Kidney capillary endothelial cell (primary cell): ENCODE measurements around the gene NPHP3.
"Not testable (repeated sequence)": the region's sequence is repeated elsewhere in the genome, so short reads cannot be mapped to it uniquely, and the experiment has no call there.

ENCODE experiments used
- DNase-seq: peaks from one replicate; pipeline ENCODE4 v3.0.0-alpha.2; 2018; ENCODE audit warnings: low spot score

NPHP3 gene

DNA sequence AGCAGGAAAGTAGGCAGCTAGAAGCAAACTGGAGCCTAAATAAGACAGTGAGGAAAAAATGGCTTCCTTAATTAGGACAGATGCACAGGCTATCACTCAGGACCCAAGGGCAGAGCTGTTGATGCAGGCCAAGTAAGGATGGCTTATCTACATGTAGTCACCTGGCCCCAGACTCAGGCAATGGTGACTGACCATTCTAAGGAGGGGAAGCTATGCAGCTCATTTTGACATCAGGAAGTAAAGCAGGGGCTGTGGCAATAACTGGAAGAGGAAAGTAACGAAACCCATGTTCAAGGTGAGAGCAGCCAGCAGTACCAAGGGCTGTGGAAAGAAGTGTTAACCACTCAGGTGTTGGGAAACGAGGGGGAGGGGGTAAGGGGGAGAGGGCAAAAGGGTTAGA, 78.8 kb downstream of the NPHP3 start:
- DNase-seq, result no peak

- no peak for DNase-seq
Observed at GRCh38 chr3:132642539-132642847, 79.7 kb downstream of the NPHP3 start.

GRCh38 chr3:132641837-132642538, 80.2 kb downstream of the NPHP3 start:
- peak; percentile 77 for DNase-seq

DNA sequence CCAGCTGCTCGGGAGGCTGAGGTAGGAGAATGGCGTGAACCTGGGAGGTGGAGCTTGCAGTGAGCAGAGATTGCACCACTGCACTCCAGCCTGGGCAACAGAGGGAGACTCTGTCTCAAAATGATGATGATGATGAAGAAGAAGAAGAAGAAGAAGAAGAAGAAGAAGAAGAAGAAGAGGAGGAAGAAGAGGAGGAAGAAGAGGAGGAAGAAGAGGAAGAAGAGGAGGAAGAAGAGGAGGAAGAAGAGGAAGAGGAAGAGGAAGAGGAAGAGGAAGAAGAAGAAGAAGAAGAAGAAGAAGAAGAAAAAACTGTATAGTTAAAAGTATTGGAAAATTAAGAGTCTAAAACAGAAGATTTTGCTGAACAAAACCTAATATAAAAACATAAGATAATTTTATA, 80.8 kb downstream of the NPHP3 start:
- not testable (repeated sequence) for DNase-seq

- DNase-seq, result no peak
Observed at GRCh38 chr3:132638706-132639105, 83.5 kb downstream of the NPHP3 start.

DNA sequence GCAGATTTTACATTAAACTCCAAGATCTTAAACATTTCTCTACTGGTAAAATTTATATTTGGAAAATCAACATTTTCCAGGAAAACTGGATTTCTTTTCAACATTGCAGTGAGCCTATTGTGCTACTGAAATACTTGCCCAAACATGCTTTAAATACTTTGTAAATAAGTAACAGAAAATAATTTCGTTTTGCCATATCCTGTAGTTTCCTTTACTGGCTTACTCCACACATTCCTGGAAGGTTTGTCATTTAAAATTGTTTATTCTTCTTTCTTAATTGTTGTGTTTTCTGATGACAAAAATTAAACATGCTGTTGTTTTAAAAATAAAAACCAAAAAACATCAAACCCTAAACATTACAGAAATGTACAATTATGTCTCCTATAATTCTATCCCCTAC, 84.6 kb downstream of the NPHP3 start:
- DNase-seq, result peak; percentile 66

- DNase-seq, result no peak
Observed at GRCh38 chr3:132635052-132635451, 87.2 kb downstream of the NPHP3 start.
